HG02973 (cell line): ENCODE results near the gene ECE2.
A peak's percentile ranks its signal among the peaks of the same experiment; 100 is the strongest.
"Not testable (repeated sequence)": the region's sequence is repeated elsewhere in the genome, so short reads cannot be mapped to it uniquely, and the experiment has no call there.

Experiments
- ATAC-seq: cut with Tn5 transposase; IDR thresholded peaks from one replicate; pipeline ENCODE4 v1.9.1; 2021; ENCODE audit warnings: moderate library complexity; ENCODE audit not compliant: unreplicated experiment

The ECE2 gene

DNA sequence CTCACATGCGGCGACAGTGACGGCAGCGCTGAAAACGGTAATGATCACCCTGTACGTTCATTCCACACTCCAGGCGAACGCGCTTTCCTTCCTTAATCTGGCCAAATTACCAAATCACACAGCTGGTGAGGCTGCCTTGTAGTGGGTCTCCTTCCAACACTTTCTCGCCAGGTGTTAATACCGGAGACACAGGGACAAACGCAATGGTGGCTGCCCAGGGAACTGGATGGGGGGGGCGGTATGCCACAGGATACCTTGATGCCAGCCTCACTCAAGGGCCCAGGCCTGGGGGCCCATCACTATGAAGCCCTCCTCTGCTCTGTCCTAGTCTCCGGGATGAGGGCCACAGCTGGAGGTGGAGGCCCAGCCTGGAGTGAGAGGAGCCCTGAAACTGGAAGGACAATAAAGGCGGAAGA lies 13.1 kb upstream of the ECE2 start:
- ATAC-seq: no peak

DNA sequence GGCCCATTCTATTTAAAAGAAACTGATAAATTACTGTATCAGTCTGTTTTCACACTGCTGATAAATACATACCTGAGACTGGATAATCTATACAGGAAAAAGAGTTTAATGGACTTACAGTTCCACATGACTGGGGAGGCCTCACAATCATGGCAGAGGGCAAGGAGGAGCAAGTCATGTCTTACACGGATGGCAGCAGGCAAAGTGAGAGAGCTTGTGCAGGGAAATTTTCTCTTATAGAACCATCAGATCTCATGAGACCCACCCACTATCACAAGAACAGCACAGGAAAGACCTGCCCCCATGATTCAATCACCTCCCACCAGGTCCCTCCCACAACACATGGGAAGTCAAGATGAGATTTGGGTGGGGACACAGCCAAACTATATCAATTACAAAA lies 8.6 kb upstream of the ECE2 start:
- ATAC-seq: not testable (repeated sequence)

DNA sequence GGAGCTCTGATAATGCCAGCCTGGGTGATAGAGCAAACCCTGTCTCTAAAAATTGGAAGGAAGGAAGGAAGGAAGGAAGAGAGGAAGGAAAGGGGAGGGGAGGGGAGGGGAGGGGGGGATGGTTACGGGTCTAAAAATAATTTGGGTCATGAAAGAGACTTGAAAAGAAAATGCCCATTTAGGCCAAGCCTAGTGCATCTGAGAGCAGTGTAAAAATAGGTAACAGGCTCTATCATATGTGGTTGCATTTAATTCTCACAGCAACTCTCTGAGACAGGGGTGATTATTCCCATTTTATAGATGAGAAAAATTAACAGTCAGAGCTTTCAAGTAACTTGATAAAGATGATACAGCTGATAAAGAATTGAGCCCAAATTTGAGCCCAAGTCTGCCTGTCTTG lies 3.6 kb upstream of the ECE2 start:
- ATAC-seq: no peak

DNA sequence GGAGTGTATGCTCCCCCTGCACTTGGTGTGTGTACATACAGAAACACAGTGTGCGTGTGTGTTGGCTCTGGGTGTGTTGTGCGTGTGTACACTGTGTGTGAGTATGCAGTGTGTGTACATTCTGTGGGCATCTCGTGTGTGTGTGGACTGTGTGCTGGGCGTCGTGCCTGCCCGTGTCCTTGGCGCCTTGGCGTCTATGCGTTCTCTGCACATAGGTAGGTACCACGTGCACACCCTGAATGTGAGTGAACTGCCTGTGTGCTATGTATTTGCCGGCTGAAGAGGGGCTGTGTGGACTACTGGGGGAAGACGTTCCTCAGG lies 481 bp upstream of the ECE2 start:
- no peak for ATAC-seq

DNA sequence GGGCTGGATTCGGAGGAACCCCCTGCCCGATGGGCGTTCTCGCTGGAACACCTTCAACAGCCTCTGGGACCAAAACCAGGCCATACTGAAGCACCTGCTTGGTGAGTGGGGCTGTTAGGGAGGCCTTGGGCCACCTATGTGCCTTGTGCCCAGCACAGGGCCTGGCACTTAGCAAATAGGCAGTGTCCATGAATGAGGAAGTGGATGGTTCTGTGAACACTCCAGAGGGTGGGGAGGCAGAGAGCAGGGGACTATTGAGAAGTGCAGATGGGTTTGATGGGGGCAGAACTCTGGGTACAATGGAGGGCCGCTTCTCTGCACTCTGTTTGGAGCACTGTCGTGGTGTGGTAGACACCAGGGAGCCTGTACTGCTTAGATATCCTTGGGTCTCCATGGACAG lies 1.5 kb downstream of the ECE2 start:
- ATAC-seq: no peak

DNA sequence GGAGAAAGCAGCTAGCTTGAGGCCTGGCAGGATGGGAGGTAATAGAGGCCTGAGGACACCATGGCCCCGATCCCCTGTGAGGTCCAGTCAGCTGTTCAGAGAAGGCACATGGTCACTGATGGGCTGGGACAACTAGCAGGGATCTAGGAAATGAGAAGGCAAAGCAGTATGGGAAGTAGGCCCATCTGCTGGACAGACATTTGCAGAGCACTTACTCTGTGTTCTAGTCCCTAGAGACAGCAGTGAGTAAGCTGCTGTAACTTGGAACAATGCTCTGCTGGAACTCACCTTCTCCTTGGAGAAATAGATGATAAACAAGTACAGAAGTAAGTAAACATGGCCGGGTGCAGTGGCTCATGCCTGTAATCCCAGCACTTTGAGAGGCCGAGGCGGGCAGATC lies 7.1 kb downstream of the ECE2 start:
- no peak for ATAC-seq

DNA sequence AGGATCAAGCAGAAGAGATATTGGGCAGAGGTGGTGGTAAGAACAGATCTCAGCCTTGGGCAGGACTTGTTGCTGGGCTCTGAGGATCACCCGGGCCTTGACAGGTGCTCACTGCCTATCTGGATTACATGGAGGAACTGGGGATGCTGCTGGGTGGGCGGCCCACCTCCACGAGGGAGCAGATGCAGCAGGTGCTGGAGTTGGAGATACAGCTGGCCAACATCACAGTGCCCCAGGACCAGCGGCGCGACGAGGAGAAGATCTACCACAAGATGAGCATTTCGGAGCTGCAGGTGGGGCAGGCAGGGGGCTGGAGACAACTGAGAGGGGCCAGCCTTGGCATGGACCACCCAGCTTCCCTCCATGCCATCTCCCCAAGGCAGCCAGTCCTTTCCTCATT lies 7.9 kb downstream of the ECE2 start:
- no peak for ATAC-seq

DNA sequence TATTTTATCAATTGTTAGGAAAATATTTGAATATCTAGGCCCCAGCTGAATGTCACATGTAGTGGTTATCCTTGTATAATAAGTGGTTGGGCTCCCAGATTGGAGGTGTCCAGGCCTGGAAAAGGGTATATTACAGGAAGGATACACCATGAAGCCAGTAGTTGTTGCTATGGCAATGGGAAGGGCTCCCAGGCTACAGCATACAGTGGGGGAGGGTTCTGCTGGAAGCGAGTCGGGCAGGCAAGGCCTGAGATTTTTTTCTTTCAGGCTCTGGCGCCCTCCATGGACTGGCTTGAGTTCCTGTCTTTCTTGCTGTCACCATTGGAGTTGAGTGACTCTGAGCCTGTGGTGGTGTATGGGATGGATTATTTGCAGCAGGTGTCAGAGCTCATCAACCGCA lies 8.9 kb downstream of the ECE2 start:
- ATAC-seq: no peak

DNA sequence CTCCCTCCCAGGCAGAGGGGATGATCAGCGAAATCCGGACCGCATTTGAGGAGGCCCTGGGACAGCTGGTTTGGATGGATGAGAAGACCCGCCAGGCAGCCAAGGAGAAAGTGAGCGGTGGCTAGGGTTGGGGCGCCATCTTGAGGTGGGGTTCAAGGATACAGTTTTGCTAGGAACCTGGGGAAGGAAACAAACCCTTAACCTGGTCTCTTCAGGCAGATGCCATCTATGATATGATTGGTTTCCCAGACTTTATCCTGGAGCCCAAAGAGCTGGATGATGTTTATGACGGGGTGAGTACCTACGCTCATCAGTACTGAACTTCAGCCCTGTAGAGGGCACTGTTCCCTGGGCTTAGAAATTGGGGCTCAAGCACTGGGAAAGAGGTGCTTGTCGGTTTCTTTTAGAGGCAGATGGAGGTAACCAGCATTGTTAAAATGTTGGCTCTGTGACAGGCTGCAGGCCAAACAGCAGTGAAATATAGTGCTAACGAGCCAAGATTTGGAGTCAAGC lies 13.7 kb downstream of the ECE2 start:
- ATAC-seq: no peak

DNA sequence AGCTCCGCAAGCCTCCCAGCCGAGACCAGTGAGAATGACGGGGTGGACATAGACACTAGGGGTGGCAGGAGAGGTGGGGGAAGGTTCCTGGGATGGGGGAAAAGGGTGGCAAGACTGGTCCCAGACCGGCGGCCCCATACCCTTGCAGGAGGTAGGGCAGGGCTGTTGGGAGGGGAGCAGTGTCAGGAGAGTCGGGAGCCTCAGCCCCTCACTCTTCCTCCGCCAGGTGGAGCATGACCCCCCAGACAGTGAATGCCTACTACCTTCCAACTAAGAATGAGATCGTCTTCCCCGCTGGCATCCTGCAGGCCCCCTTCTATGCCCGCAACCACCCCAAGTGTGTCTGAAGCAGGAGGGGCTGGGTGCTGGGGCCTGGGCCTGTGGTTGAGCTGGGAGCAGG lies 14.5 kb downstream of the ECE2 start:
- ATAC-seq: no peak

DNA sequence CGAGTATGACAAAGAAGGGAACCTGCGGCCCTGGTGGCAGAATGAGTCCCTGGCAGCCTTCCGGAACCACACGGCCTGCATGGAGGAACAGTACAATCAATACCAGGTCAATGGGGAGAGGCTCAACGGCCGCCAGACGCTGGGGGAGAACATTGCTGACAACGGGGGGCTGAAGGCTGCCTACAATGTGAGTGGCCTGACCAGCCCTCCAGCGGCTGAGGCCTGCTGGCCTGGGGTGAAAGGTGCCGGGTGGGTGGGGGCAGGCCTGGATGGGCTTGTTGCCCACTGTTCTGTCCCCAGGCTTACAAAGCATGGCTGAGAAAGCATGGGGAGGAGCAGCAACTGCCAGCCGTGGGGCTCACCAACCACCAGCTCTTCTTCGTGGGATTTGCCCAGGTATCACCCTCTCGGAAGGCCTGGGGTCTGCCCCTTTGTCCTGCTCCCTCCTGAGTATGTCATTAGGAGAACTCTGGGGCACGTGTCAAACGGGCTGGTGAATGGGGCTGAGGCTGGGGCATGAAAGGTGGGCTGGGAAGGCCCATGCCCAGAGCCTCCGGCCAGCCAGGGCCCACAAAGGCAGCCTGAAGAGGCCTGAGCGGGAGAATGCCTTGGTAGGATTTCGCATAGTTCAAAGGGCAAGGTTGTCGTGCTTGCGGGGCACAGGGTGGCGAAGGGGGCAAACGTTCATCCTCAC lies 15.4 kb downstream of the ECE2 start:
- no peak for ATAC-seq

DNA sequence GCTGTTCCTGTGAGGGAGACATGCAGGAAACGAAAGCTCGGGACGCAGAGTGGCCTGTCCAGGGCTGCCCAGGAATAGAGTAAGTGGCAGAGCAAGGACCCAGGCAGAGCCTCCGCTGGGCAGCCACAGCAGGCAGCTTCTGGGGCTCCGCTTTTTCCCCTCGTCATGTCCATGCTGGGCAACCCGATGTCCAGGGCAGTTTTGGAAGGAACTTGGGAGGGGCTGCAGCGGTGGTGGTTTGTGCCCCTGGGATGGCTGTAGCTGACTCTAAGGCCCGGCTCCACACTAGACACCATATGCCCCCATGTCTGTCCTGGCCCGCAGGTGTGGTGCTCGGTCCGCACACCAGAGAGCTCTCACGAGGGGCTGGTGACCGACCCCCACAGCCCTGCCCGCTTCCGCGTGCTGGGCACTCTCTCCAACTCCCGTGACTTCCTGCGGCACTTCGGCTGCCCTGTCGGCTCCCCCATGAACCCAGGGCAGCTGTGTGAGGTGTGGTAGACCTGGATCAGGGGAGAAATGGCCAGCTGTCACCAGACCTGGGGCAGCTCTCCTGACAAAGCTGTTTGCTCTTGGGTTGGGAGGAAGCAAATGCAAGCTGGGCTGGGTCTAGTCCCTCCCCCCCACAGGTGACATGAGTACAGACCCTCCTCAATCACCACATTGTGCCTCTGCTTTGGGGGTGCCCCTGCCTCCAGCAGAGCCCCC lies 16.1 kb downstream of the ECE2 start:
- no peak for ATAC-seq

DNA sequence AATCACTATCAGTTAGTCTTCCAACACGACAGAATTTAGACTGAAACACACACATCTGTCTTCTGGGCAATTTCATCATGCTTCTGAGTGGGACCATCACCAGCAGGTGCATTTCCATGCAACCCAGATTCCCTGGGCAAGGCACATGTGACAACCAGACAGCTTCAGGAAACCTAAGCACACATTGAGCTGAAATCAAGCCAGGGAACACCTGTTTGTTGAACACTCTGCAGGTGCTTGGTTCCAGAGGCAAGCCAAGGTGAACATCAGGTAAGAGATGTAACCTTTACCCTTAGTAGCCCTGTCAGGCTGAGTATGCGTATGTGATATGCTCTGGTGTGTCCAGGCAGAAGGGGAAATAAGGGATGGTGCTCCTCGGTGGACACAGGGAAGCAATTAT lies 19.9 kb downstream of the ECE2 start:
- no peak for ATAC-seq

DNA sequence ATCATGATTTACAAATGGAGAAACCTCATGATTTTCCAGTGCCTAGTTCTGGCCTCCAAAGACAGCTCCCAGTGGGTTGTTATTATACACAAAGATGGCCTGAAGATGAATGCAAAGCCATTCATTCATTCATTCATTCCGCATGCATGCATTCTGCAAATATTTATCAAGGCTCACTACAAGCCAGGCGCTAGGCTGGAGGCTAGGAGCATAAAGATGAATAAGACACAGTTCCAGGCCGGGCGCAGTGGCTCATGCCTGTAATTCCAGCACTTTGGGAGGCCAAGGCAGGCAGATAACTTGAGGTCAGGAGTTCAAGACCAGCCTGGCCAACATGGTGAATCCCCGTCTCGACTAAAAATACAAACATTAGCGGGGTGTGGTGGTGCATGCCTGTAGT lies 20.8 kb downstream of the ECE2 start:
- no peak for ATAC-seq

DNA sequence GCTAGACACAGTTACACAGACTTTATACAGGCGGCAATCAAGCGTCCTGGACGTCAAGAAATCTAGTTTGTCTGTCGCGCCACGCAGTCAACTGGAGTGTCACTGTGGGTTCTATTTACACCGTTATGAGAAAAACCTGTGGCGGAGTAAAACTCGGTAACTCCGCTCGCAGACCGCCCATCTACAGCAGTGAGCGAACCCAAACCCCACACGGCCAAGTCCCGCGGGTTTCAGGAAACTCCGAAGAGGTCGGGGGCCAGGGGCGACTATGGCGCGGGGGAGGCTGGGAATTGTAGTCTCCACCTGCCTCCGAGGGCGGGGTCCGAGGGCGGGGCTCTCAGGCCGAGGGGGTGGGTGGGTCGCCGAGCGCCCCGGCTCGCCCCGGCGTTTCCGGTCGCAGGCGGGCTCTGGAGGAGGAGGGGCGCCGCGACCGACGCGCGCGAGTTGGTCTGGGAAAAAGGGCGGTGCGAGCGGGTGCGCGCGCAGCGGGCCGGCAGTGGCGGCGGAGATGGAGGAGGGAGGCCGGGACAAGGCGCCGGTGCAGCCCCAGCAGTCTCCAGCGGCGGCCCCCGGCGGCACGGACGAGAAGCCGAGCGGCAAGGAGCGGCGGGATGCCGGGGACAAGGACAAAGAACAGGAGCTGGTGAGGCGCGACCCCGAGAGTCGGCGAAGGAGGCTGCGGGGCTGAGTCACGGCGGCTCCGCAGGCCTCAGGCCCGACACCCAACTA lies 23.1 kb downstream of the ECE2 start, which contains the start of gene PSMD2:
Gene PSMD2, plus strand, starts transcription at position 483 of the 729 bp plus-strand sequence. Its CDS starts 26 bp downstream, at position 509.
- peak; percentile 91 for ATAC-seq

DNA sequence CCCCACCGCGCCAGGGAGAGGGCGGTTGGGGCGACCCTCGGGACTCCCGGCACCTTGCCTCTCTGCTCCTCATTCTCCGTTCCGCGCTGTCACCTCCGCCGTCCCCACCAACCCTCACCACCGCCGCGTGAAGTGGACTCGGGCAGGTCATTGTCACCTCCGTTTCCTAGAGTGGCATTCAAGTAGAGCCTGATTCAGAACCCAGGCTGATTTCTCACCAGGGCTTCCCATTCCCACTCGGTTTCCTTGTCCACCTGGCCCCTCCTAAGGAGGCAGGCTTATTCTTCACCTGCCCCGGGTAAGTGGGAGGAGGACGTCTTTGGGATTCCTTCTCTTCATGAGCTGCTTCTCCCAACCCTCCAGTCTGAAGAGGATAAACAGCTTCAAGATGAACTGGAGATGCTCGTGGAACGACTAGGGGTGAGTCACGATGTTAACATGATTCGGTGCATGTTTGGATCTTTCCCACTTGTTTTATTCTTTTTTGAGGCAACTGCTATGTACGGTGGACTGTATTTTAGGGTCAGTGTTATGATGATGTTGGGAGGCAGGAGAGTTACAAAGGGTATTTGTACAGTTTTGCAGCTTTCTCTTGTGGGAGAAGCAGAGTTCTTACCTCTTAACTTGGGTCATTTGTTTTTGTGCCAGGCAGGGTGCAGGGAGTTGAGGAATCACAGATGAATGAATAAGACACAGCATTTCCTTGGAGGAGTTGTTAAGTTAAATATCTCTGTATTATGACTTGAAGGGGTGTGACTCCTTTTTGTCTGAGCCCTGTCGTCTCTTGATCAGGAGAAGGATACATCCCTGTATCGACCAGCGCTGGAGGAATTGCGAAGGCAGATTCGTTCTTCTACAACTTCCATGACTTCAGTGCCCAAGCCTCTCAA lies 23.9 kb downstream of the ECE2 start:
- no peak for ATAC-seq

DNA sequence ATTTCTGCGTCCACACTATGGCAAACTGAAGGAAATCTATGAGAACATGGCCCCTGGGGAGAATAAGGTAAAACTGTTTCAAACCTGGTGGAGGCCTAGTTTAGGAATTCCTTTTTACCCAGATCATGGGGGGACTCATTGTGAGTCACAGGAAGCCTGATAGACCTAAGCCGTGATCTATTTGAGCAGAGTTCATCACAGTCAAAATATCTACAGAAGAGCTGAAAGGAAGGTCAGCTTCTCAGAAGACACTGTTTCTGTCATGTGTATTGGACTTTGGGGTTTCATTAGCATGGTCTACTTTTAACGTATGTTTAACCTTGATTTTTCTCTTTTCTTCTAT lies 24.5 kb downstream of the ECE2 start:
- no peak for ATAC-seq

DNA sequence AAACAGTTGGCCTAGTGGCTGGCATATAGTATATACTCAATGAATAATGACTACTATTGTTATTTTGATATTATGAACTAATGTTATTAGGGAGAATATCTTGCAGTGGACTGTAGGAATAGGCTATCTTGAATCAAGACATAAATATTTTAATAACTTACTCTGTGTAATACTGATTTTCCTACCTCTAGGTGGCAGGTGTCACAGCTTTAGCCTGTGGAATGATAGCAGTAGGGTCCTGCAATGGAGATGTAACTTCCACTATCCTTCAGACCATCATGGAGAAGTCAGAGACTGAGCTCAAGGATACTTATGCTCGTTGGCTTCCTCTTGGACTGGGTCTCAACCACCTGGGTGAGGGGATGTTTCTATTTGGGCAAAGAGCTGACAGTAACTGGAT lies 29.8 kb downstream of the ECE2 start:
- no peak for ATAC-seq

DNA sequence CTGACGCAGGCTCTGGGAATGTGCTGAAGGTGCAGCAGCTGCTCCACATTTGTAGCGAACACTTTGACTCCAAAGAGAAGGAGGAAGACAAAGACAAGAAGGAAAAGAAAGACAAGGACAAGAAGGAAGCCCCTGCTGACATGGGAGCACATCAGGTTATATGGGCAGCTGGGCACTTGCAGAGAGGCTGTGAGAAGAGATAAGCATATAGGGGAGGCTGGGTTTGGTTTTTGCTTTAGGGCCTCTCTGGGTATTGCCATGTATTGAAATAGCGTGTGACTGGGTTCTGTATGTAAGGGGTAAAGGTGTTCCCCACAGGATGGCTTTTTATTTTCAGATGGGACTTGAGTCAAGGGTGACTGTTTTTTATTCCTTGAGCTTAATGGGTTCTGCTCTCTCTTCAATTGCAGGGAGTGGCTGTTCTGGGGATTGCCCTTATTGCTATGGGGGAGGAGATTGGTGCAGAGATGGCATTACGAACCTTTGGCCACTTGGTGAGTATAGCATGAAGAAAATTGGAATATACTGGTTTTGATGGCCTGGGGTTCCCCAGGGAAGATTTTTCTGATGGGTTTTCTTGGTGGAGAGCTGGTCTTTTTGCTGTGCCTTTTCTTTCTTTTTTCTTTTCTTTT lies 30.6 kb downstream of the ECE2 start:
- no peak for ATAC-seq

DNA sequence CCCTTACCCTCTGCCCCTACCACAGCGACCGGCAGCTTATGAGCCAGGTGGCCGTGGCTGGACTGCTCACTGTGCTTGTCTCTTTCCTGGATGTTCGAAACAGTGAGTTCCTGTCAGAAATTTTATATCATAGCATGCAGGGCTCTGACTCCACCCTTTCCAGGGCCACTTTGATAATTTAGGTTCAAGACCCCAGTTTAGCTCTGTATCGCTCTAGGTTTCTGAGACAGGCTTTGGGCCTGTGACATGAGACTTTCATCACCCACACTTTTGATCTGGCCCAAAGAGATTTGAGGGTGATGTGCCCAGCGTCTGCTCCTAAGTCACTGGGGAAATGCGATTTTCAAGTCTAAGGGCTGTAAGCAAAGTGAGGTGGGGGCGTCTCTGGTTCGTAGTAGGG lies 32.1 kb downstream of the ECE2 start:
- no peak for ATAC-seq

DNA sequence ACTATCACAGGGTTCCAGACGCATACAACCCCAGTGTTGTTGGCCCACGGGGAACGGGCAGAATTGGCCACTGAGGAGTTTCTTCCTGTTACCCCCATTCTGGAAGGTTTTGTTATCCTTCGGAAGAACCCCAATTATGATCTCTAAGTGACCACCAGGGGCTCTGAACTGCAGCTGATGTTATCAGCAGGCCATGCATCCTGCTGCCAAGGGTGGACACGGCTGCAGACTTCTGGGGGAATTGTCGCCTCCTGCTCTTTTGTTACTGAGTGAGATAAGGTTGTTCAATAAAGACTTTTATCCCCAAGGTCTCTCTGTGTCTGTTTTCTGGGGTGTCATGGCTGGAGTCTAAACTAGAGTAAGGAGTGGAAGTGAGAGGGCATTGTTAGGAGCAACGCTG lies 32.9 kb downstream of the ECE2 start:
- no peak for ATAC-seq
